GM12864 (cell line): ENCODE measurements around the gene SIRT4.

Experiments
- DNase-seq: peaks from one replicate; pipeline ENCODE4 v3.0.0-alpha.2; 2011; ENCODE audit warnings: low read depth
- H3K4me3 ChIP-seq: 2 replicates; pipeline ENCODE4 v1.5.1; 2011; ENCODE audit warnings: mild to moderate bottlenecking, low read depth, low read length, control low read depth
- TF ChIP-seq, protein P1 (sequence below): IDR thresholded peaks from 2 replicates; pipeline ENCODE4 v1.5.1; 2011; ENCODE audit warnings: low read depth, mild to moderate bottlenecking, moderate library complexity, low read length, control low read depth, inconsistent platforms; ENCODE audit errors: missing control alignments

The SIRT4 gene

GRCh38 chr12:120284381-120284780 is 17.7 kb upstream of the SIRT4 start:
- TF ChIP-seq, protein P1, sequence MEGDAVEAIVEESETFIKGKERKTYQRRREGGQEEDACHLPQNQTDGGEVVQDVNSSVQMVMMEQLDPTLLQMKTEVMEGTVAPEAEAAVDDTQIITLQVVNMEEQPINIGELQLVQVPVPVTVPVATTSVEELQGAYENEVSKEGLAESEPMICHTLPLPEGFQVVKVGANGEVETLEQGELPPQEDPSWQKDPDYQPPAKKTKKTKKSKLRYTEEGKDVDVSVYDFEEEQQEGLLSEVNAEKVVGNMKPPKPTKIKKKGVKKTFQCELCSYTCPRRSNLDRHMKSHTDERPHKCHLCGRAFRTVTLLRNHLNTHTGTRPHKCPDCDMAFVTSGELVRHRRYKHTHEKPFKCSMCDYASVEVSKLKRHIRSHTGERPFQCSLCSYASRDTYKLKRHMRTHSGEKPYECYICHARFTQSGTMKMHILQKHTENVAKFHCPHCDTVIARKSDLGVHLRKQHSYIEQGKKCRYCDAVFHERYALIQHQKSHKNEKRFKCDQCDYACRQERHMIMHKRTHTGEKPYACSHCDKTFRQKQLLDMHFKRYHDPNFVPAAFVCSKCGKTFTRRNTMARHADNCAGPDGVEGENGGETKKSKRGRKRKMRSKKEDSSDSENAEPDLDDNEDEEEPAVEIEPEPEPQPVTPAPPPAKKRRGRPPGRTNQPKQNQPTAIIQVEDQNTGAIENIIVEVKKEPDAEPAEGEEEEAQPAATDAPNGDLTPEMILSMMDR = no peak
- no peak for DNase-seq
- H3K4me3 ChIP-seq = no peak overlapping the region

GRCh38 chr12:120286768-120287490 is 15.2 kb upstream of the SIRT4 start:
- no peak overlapping the region for H3K4me3 ChIP-seq
- TF ChIP-seq, protein P1 = no peak
- no peak for DNase-seq

DNA sequence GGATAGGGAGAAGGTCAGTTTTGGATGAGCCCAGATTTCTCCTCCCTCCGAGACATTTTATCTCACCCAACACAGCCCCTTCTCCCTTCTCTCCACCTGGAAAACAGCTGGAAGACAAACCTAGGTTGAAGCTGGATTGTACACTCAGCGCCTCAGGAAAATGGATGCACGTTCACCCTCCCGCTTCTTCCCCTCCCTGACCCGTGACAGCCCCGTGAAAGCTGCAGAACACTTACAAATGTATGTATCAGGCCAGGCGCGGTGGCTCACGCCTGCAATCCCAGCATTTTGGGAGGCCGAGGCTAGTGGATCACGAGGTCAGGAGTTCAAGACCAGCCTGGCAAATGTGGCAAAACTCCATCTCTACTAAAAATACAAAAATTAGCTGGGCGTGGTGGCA is 14.6 kb upstream of the SIRT4 start:
- DNase-seq = no peak
- TF ChIP-seq, protein P1 = no peak
- no peak overlapping the region for H3K4me3 ChIP-seq

DNA sequence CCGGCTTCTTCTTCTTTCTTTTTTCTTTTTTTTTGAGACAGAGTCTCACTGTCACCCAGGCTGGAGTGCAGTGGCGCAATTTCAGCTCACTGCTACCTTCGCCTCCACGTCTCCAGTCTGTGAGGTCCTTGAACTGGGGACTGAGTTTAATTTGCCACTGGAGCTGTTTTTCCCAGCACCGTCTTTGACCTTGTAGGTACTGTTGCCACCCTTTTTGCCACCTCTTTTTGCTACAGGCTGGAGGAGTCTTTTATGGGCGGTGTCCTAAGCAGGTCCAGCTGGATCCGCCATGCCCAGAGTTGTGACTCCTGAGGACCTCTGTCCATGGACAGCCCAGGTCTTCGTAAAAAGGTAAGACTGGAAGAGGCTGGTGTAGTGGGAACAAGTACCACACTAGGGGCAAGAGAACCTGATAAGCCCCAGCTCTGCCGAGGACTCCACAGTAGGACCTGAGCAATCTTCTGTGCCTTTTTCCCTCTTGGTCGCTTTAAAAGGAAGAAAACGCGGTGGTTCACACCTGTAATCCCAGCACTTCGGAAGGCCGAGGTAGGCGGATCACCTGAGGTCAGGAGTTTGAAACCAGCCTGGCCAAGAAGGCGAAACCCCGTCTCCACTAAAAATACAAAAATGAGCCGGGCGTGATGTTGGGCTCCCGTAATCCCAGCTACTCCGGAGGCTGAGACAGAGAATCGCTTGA is 11.4 kb upstream of the SIRT4 start:
- no peak overlapping the region for H3K4me3 ChIP-seq
- DNase-seq = no peak
- TF ChIP-seq, protein P1 = no peak

- no peak for DNase-seq
- H3K4me3 ChIP-seq = peak overlapping the region; percentile 57
- TF ChIP-seq, protein P1 = no peak
These were observed 9.8 kb upstream of the SIRT4 start for GRCh38 chr12:120292411-120292660.

- DNase-seq = peak; percentile 98
- TF ChIP-seq, protein P1 = no peak
- peak within 1 kb of the TSS; percentile 57 for H3K4me3 ChIP-seq
These were observed 9.2 kb upstream of the SIRT4 start, which contains the start of gene RNU4-1 for GRCh38 chr12:120292661-120293531. RNU4-1 (minus strand) TSS chr12:120293237.
